Brain microvascular endothelial cell (primary cell): ENCODE results near the gene IPMK.
"Not testable (repeated sequence)": the region's sequence is repeated elsewhere in the genome, so short reads cannot be mapped to it uniquely, and the experiment has no call there.

Experiments used
- DNase-seq: peaks from one replicate; pipeline ENCODE4 v3.0.0-alpha.2; 2020
- H3K27ac ChIP-seq: fragments of 250-450 bp; sonication (Bioruptor Pico); 2 replicates; pipeline ENCODE4 v1.5.1; 2020; ENCODE audit warnings: mild to moderate bottlenecking, moderate library complexity
- H3K27me3 ChIP-seq: fragments of 250-450 bp; sonication (Bioruptor Pico); replicated peaks from 2 replicates; pipeline ENCODE4 v1.5.1; 2020; ENCODE audit warnings: mild to moderate bottlenecking
- H3K36me3 ChIP-seq: fragments of 250-450 bp; sonication (Bioruptor Pico); replicated peaks from 2 replicates; pipeline ENCODE4 v1.5.1; 2020; ENCODE audit warnings: mild to moderate bottlenecking
- H3K4me3 ChIP-seq: 2 replicates; pipeline ENCODE4 v1.5.1; 2011; ENCODE audit warnings: low read depth, mild to moderate bottlenecking, control low read depth, low read length, moderate library complexity
- in situ Hi-C: cut with HindIII; loops from 2 replicates; pipeline ENCODE4 v1.10.0; 2017; ENCODE audit warnings: low sequenced_read_pairs, low pct_ligation_motif_present
- TF ChIP-seq, protein P1 (sequence below): IDR thresholded peaks from 2 replicates; pipeline ENCODE4 v1.5.1; 2011; ENCODE audit warnings: low read depth, mild to moderate bottlenecking, moderate library complexity, low read length, control low read depth, inconsistent platforms; ENCODE audit errors: missing control alignments

IPMK gene

DNA sequence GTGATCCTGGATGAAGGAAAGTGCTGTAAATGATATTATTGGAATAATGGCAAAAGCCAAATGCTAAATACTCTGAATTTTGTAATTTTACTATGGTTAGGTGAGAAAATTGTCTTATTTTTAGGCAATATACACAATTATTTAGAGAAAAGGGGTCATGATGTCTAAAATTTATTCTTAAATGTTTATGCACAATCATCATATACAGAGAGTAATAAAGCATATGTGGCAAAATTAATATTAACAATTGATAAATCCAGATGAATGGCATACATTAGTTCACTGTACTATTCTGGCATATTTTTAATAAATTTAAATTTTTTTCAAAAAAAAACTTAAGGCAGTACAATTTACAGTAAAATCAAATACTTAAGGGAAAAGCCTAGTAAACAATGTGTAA lies 7.4 kb downstream of the IPMK start:
- Histone ChIP-seq H3K36me3 (no peaks in the 10 kb centered on the region), H3K27me3 (no peaks in the 10 kb centered on the region), H3K27ac (no peak overlapping the region), H3K4me3 (no peak overlapping the region)
- DNase-seq, result no peak
- TF ChIP-seq, protein P1, sequence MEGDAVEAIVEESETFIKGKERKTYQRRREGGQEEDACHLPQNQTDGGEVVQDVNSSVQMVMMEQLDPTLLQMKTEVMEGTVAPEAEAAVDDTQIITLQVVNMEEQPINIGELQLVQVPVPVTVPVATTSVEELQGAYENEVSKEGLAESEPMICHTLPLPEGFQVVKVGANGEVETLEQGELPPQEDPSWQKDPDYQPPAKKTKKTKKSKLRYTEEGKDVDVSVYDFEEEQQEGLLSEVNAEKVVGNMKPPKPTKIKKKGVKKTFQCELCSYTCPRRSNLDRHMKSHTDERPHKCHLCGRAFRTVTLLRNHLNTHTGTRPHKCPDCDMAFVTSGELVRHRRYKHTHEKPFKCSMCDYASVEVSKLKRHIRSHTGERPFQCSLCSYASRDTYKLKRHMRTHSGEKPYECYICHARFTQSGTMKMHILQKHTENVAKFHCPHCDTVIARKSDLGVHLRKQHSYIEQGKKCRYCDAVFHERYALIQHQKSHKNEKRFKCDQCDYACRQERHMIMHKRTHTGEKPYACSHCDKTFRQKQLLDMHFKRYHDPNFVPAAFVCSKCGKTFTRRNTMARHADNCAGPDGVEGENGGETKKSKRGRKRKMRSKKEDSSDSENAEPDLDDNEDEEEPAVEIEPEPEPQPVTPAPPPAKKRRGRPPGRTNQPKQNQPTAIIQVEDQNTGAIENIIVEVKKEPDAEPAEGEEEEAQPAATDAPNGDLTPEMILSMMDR, result no peak
- in situ Hi-C loops, result no loop called here

DNA sequence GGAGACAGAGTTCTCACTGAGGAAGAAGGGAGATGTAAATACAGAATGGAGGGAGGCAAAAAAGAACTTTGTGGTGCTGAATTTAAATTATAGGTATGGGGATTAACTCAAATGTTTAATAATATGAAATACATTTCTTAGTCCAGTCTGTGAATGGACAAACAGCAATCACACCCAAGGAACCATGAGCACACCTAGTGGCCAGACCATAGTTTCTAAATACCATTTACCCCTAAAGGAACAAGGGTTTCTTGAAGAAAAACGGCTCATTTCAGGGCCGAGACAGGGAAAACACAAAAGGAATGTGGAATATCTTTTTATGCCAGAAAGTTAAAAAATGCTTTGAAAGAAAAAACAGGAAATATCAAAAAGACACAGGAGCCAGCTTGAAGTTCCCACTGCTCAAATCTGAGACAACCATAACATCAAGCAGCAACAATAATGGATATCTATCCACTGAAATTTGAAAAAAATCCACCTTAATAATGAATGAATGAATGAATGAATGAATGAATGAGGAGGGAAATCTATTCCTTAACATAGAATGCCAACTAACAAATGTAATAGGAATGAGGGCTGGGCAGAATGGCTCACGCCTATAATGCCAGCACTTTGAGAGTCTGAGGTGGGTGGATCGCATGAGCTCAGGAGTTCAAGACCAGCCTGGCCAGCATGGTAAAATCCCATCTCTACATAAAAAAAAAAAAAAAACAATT lies 8.6 kb downstream of the IPMK start:
- H3K4me3 ChIP-seq, result no peak overlapping the region
- no peaks in the 10 kb centered on the region for H3K36me3 ChIP-seq
- no peak overlapping the region for H3K27ac ChIP-seq
- DNase-seq, result no peak
- H3K27me3 ChIP-seq, result no peaks in the 10 kb centered on the region
- TF ChIP-seq, protein P1, result peak; percentile 55
- in situ Hi-C loops, result no loop called here

DNA sequence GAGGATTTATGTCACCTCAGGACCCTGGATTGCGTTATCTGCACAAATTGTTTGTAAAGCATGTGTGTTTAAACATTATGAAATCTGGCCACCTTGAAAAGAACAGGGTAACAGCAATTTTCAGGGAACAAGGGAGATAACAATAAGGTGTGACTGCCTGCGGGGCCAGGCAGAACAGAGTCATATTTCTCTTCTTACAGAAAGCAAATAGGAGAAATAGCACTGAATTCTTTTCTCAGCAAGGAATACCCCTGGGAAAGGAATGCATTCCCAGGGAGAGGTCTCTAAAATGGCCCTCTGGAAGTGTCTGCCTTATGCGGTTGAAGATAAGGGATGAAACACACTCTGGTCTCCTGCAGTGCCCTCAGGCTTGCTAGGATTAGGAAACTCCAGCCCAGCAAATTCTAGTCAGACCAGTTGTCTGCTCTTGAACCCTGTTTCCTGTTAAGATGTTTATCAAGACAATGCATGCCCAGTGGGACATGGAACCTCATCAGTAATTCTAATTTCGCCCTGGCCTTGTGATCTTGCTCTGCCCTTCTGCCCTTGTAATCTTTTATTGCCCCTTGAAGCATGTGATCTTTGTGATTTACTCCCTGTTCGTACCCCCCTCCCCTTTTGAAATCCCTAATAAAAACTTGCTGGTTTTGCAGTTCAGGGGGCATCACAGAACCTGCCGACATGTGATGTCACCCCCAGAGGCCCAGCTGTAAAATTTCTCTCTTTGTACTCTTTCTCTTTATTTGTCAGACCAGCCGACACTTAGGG lies 11.5 kb downstream of the IPMK start:
- in situ Hi-C loops, result not testable (repeated sequence)

DNA sequence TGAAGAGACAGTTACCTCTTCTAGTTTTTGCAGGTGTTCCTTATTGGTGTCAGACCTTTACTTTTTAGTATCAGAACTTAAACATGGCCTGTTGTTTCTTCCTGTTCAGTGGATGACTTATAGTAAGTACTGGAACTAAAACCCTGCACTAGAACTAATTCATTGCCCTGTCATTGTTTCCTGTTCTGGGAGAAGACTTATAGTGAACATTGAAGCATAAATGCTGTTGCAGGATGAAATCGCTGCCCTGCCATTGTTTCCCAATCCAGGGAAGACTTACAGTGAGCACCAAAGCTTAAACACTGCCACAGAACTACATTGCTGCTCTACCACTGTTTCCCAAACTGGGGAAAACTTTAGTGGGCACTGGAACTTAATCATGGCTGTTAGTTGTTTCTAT lies 13.1 kb downstream of the IPMK start:
- in situ Hi-C loops, result no loop called here
- DNase-seq, result no peak
- TF ChIP-seq, protein P1, result no peak
- Histone ChIP-seq H3K27me3 (no peaks in the 10 kb centered on the region), H3K36me3 (no peaks in the 10 kb centered on the region), H3K4me3 (no peak overlapping the region), H3K27ac (no peak overlapping the region)

More for the DNA sequence above, 11.5 kb downstream of the IPMK start:
- not testable (repeated sequence) for H3K36me3 ChIP-seq, H3K27me3 ChIP-seq, H3K4me3 ChIP-seq
- DNase-seq, result peak; percentile 67
- peak overlapping the region; percentile 33 for H3K27ac ChIP-seq

DNA sequence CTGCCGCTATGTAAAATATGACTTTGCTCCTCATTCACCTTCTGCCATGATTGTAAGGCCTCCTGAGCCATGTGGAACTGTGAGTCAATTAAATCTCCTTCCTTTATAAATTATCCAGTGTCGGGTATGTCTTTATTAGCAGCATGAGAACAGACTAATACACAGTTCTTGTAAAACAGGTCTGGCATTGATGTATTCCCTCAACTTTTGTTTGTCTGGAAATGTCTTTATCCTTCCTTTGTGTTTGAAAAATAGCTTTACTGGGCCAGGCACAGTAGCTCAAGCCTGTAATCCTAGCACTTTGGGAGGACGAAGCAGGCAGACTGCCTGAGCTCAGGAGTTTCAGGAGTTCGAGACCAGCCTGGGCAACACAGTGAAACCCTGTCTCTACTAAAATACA lies 14.5 kb downstream of the IPMK start:
- Histone ChIP-seq H3K4me3 (no peak overlapping the region), H3K36me3 (no peaks in the 10 kb centered on the region), H3K27ac (no peak overlapping the region), H3K27me3 (no peaks in the 10 kb centered on the region)
- in situ Hi-C loops, result no loop called here
- TF ChIP-seq, protein P1, result no peak
- DNase-seq, result no peak

DNA sequence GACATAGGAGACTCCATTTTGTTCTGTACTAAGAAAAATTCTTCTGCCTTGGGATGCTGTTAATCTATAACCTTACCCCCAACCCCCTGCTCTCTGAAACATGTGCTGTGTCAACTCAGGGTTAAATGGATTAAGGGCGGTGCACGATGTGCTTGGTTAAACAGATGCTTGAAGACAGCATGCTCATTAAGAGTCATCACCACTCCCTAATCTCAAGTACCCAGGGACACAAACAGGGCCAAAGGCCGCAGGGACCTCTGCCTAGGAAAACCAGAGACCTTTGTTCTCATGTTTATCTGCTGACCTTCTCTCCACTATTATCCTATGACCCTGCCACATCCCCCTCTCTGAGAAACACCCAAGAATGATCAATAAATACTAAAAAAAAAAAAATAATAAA lies 23.0 kb downstream of the IPMK start:
- DNase-seq, in situ Hi-C loops, H3K4me3 ChIP-seq: not testable (repeated sequence)

DNA sequence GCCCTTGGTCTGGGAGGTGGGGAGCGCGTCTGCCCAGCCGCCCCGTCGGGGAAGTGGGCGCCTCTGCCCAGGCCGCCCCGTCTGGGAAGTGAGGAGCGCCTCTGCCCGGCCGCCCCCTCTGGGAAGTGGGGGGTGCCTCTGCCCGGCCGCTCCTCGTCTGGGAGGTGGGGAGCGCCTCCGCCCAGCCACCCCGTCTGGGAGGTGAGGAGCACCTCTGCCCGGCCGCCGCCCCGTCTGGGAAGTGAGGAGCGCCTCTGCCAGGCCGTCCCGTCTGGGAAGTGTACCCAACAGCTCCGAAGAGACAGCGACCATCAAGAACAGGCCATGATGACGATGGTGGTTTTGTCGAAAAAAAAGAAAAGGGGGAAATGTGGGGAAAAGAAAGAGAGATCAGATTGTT lies 23.5 kb downstream of the IPMK start:
- H3K27me3 ChIP-seq, H3K36me3 ChIP-seq, in situ Hi-C loops, DNase-seq, H3K27ac ChIP-seq, H3K4me3 ChIP-seq: not testable (repeated sequence)

More for the DNA sequence above, 23.0 kb downstream of the IPMK start:
- H3K27me3 ChIP-seq, H3K27ac ChIP-seq, H3K36me3 ChIP-seq: not testable (repeated sequence)

DNA sequence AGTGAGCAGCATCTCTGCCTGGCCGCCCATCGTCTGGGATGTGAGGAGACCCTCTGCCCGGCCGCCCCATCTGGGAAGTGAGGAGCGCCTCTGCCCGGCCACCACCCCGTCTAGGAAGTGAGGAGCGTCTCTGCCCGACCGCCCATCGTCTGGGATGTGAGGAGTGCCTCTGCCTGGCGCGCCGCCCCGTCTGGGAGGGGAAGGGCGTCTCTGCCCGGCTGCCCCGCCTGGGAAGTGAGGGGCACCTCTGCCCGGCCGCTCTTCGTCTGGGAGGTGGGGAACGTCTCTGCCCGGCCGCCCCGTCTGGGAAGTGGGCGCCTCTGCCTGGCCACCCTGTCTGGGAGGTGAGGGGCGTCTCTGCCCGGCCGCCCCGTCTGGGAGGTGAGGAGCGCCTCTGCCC lies 23.9 kb downstream of the IPMK start:
- in situ Hi-C loops, H3K4me3 ChIP-seq, DNase-seq, H3K27me3 ChIP-seq, H3K36me3 ChIP-seq, H3K27ac ChIP-seq: not testable (repeated sequence)
